Measurements from ENCODE around the gene BAIAP2. TPM values are rescaled to one million over a fixed set of nuclear protein-coding genes. Genes with fewer than 3 reads are reported as not detected.
A peak's percentile ranks its signal among the peaks of the same experiment; 100 is the strongest.

Gene BAIAP2
- total and polyA plus RNA-seq, 2 of the 13 experiments (the other 11 are each of a cell fraction or from before 2014, with no cell fraction given): 22.5 to 24.0 TPM

- peak; percentile 67 for TF ChIP-seq ZFP91 (CRISPR knock-in tag; IDR thresholded peaks at IDR 0.05; ENCODE audit: borderline replicate concordance)
- peak; percentile 92 for TF ChIP-seq ZFY (CRISPR knock-in tag; IDR thresholded peaks at IDR 0.05)
- TF ChIP-seq ZNF740 (CRISPR knock-in tag; IDR thresholded peaks at IDR 0.05): peak; percentile 93
- TF ChIP-seq, protein P1, sequence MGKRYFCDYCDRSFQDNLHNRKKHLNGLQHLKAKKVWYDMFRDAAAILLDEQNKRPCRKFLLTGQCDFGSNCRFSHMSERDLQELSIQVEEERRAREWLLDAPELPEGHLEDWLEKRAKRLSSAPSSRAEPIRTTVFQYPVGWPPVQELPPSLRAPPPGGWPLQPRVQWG (CRISPR knock-in tag; IDR thresholded peaks at IDR 0.05; ENCODE audit: borderline replicate concordance, low read depth): no peak
- peak; percentile 53; the same call in 1 of the 2 replicates for TF ChIP-seq HOXA9 (CRISPR knock-in tag; IDR thresholded peaks at IDR 0.05; ENCODE audit: borderline replicate concordance)
- TF ChIP-seq, protein P2, sequence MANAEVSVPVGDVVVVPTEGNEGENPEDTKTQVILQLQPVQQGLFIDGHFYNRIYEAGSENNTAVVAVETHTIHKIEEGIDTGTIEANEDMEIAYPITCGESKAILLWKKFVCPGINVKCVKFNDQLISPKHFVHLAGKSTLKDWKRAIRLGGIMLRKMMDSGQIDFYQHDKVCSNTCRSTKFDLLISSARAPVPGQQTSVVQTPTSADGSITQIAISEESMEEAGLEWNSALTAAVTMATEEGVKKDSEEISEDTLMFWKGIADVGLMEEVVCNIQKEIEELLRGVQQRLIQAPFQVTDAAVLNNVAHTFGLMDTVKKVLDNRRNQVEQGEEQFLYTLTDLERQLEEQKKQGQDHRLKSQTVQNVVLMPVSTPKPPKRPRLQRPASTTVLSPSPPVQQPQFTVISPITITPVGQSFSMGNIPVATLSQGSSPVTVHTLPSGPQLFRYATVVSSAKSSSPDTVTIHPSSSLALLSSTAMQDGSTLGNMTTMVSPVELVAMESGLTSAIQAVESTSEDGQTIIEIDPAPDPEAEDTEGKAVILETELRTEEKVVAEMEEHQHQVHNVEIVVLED (CRISPR knock-in tag; IDR thresholded peaks at IDR 0.05; ENCODE audit: borderline replicate concordance): peak; percentile 78
- peak; percentile 80 for TF ChIP-seq MEF2D (CRISPR knock-in tag; IDR thresholded peaks at IDR 0.05)
- TF ChIP-seq ZFAT (CRISPR knock-in tag; conservative IDR thresholded peaks at IDR 0.05): no peak
- peak; percentile 59; the same call in 1 of the 2 replicates for TF ChIP-seq GFI1 (CRISPR knock-in tag; IDR thresholded peaks at IDR 0.05; ENCODE audit: borderline replicate concordance)
- TF ChIP-seq ZMAT3 (CRISPR knock-in tag; conservative IDR thresholded peaks at IDR 0.05): peak; percentile 89
- TF ChIP-seq, protein P3, sequence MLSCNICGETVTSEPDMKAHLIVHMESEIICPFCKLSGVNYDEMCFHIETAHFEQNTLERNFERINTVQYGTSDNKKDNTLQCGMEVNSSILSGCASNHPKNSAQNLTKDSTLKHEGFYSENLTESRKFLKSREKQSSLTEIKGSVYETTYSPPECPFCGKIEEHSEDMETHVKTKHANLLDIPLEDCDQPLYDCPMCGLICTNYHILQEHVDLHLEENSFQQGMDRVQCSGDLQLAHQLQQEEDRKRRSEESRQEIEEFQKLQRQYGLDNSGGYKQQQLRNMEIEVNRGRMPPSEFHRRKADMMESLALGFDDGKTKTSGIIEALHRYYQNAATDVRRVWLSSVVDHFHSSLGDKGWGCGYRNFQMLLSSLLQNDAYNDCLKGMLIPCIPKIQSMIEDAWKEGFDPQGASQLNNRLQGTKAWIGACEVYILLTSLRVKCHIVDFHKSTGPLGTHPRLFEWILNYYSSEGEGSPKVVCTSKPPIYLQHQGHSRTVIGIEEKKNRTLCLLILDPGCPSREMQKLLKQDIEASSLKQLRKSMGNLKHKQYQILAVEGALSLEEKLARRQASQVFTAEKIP (CRISPR knock-in tag; IDR thresholded peaks at IDR 0.05; ENCODE audit: borderline replicate concordance): 0 out of 2 replicates have a peak, but pooled peaks have one; percentile 40
- TF ChIP-seq ZNF766 (CRISPR knock-in tag; IDR thresholded peaks at IDR 0.05; ENCODE audit: borderline replicate concordance): no peak
- peak; percentile 63; the same call in 1 of the 2 replicates for TF ChIP-seq MLLT10 (CRISPR knock-in tag; IDR thresholded peaks at IDR 0.05)
- peak; percentile 59 for TF ChIP-seq IKZF5 (CRISPR knock-in tag; IDR thresholded peaks at IDR 0.05)
- TF ChIP-seq ZNF256 (CRISPR knock-in tag; conservative IDR thresholded peaks at IDR 0.05): no peak; the same call in none of the 2 replicates
- peak; percentile 87 for TF ChIP-seq ZBTB20 (CRISPR knock-in tag; IDR thresholded peaks at IDR 0.05; ENCODE audit: borderline replicate concordance, low read depth)
- no peak for TF ChIP-seq HNRNPUL1 (IDR thresholded peaks at IDR 0.05; ENCODE audit: low read depth, low read length)
- peak; percentile 59; the same call in 1 of the 2 replicates for TF ChIP-seq ZNF777 (CRISPR knock-in tag; IDR thresholded peaks at IDR 0.05)
- TF ChIP-seq ZBTB33 (CRISPR knock-in tag; IDR thresholded peaks at IDR 0.05): peak; percentile 32; the same call in 1 of the 2 replicates
Measured at GRCh38 chr17:81165246-81166032, 130.5 kb downstream of the BAIAP2 start, which contains the start of gene PVALEF (continued).
